Esophagus muscularis mucosa (tissue), 3 donors: Measurements from ENCODE around the gene MCOLN3.

Source experiments
- CTCF ChIP-seq, 3 experiments: fragments of 200-600 bp in 2 of 3; fragments of 450-650 bp in 1 of 3; sonication (generic) in 2 of 3; IDR thresholded peaks; one replicate each; pipeline ENCODE4 v1.5.1; 2017 to 2019; ENCODE audit warnings: antibody characterized with exemption in 3 of 3, mild to moderate bottlenecking in 2 of 3, moderate library complexity in 1 of 3
- POLR2A ChIP-seq: fragments of 450-650 bp; IDR thresholded peaks from one replicate; pipeline ENCODE4 v1.6.1; 2017; ENCODE audit warnings: antibody characterized with exemption, moderate library complexity, mild to moderate bottlenecking, low read depth
- POLR2AphosphoS5 ChIP-seq, 2 donors: sonication (generic); formaldehyde crosslinking; IDR thresholded peaks; one replicate each; pipeline ENCODE4 v1.6.1; 2017; ENCODE audit warnings: antibody characterized with exemption in 2 of 2

- TF ChIP-seq POLR2A (no peak), CTCF (IDR thresholded peaks at IDR 0.05) (no peak), POLR2AphosphoS5 (IDR thresholded peaks at IDR 0.05) (no peak)
Observed at GRCh38 chr1:85059563-85059962, 11.3 kb upstream of the MCOLN3 start.
